ENCODE results near the gene DOK7. TPM values are rescaled to one million over a fixed set of nuclear protein-coding genes. Genes with fewer than 3 reads are reported as not detected.

DOK7 gene
- polyA plus RNA-seq, 1 experiment, result not detected

GRCh38 chr4:3475713-3476260 is 12.7 kb downstream of the DOK7 start:
- POLR2A ChIA-PET, result no interaction called here

GRCh38 chr4:3476341-3476747 is 13.2 kb downstream of the DOK7 start:
- Histone ChIP-seq H3K36me3 (ENCODE audit: control insufficient read depth, insufficient read depth, low read length) (no peaks in the 10 kb centered on the region), H3K4me3 (ENCODE audit: low read depth, low read length) (no peak overlapping the region), H3K27me3 (ENCODE audit: control insufficient read depth, insufficient read depth, low read length) (peaks cover 2% of the 10 kb centered on the region; the same call in 1 of the 2 replicates)
- ChIA-PET POLR2A (no interaction called here), CTCF (no interaction called here)
- TF ChIP-seq CTCF (IDR thresholded peaks at IDR 0.05; ENCODE audit: insufficient read depth, low read depth, low read length), result no peak
- DNase-seq (ENCODE audit: low read depth), result no peak

More at GRCh38 chr4:3475713-3476260, 12.7 kb downstream of the DOK7 start:
- CTCF ChIA-PET, result no interaction called here
- TF ChIP-seq CTCF (IDR thresholded peaks at IDR 0.05; ENCODE audit: insufficient read depth, low read depth, low read length), result no peak
- no peak for DNase-seq (ENCODE audit: low read depth)
- H3K27me3 ChIP-seq (ENCODE audit: control insufficient read depth, insufficient read depth, low read length), result peaks cover 2% of the 10 kb centered on the region; the same call in 1 of the 2 replicates
- no peak overlapping the region for H3K4me3 ChIP-seq (ENCODE audit: low read depth, low read length)
- H3K36me3 ChIP-seq (ENCODE audit: control insufficient read depth, insufficient read depth, low read length), result no peaks in the 10 kb centered on the region

DNA sequence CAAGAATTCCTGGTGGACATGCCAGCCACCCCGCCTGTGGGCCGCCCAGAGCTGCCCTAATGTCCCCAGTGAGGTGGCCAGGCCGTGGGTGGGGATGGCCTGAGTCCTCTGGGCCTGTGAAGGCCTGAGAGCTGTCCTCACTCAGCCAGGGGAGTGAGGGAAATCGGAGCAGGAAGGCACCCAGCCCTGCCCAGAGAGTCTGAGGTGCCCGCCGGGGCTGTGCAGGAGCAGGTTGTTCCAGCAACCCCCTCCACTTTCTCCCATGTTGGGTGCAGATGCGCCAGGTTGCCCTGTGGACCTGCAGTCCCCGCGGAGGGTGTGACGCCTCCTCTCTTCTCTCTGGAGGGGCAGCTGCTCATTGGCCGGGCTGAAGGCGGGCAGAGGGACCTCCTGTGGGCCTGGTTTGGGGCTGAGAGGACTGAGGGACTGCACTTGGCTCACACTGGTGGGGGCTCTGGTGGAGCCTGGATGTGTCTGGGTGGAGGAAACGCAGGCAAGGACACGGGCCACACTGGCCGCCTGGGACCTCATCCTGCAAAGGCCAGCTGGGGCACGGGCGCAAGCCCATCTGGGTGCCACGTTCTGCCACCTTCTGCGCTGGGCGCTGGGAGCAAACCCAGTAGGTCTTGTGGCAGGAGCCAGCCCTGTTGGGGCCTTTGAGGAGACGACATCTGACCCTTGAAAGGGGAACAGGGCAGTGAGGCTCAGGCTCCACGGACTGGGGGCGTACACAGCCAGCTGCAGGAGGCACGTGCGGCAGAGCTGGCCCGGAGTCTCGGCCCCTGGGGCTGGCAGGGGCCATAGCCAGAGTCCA is 14.0 kb downstream of the DOK7 start:
- H3K27me3 ChIP-seq (ENCODE audit: control insufficient read depth, insufficient read depth, low read length), result peaks cover 2% of the 10 kb centered on the region; the same call in 1 of the 2 replicates
- ChIA-PET CTCF (no interaction called here), POLR2A (interaction anchor here (0.6 kb wide), 1 partner anchor 285 kb away, joined by 3 read pairs; no protein-coding TSS in a partner anchor)
- no peak overlapping the region for H3K4me3 ChIP-seq (ENCODE audit: low read depth, low read length)
- DNase-seq (ENCODE audit: low read depth), result no peak
- no peaks in the 10 kb centered on the region for H3K36me3 ChIP-seq (ENCODE audit: control insufficient read depth, insufficient read depth, low read length)
- TF ChIP-seq CTCF (IDR thresholded peaks at IDR 0.05; ENCODE audit: insufficient read depth, low read depth, low read length), result no peak

DNA sequence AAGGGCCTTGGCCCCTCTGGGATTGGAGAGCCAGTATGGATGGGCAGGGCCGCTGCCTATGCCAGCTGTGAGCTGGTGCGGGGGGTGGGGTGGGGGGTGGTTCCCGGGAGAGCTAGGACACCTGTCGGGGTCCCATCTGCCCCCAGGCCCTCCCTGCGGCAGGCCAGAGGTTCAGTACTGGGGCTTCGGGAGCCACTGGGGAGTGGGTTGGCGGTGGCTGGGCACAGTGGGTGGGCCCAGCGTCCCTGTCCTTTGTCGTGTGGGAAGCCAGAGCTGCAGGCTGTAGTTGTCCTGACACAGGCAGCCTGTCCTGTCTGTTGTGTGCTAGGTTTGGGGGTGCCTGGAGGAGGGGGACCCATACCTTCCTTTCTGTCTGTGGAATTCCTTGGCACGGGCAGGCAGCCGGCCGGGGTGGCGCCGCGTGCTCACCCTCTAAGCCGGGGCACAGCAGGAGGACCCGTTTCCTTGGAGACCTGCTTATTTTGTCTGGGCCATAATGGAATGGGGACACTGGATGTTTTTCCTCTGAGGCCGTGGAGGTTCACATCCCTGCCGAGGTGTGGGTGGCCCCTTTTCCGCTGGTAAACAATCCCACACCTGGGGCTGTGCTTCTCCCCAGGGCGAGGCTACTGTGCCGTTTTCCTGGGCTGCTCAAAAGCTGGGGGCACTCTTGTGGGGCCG is 14.8 kb downstream of the DOK7 start:
- Histone ChIP-seq H3K36me3 (ENCODE audit: control insufficient read depth, insufficient read depth, low read length) (no peaks in the 10 kb centered on the region), H3K27me3 (ENCODE audit: control insufficient read depth, insufficient read depth, low read length) (peaks cover 2% of the 10 kb centered on the region; the same call in 1 of the 2 replicates), H3K4me3 (ENCODE audit: low read depth, low read length) (no peak overlapping the region)
- ChIA-PET CTCF (interaction anchor here (0.5 kb wide), 1 partner anchor 382 kb away, joined by 4 read pairs; no protein-coding TSS in a partner anchor), POLR2A (interaction anchor here (0.6 kb wide), 1 partner anchor 286 kb away, joined by 3 read pairs; no protein-coding TSS in a partner anchor)
- no peak for TF ChIP-seq CTCF (IDR thresholded peaks at IDR 0.05; ENCODE audit: insufficient read depth, low read depth, low read length)
- no peak for DNase-seq (ENCODE audit: low read depth)

All from BJ (cell line).